Peyer's patch (tissue), 4 donors: ENCODE results near the gene ETV3. TPM values are rescaled to one million over a fixed set of nuclear protein-coding genes. Genes with fewer than 3 reads are reported as not detected.
"Not testable (repeated sequence)": the region's sequence is repeated elsewhere in the genome, so short reads cannot be mapped to it uniquely, and the experiment has no call there.

ENCODE experiments used
- DNase-seq, 3 donors: peaks; one replicate each; pipeline ENCODE4 v3.0.0-alpha.2; 2017 to 2019
- H3K27ac ChIP-seq, 4 donors: fragments of 200-600 bp; sonication (generic); one replicate each; pipeline ENCODE4 v1.5.1; 2016 to 2019
- H3K27me3 ChIP-seq, 2 donors: fragments of 200-600 bp; sonication (generic); one replicate each; pipeline ENCODE4 v1.5.1; 2019
- H3K36me3 ChIP-seq, 3 donors: fragments of 200-600 bp; sonication (generic); one replicate each; pipeline ENCODE4 v1.5.1; 2016 to 2019
- H3K4me1 ChIP-seq, 4 donors: fragments of 200-600 bp; sonication (generic); one replicate each; pipeline ENCODE4 v1.5.1; 2016 to 2019
- H3K4me3 ChIP-seq, 4 donors: fragments of 200-600 bp; sonication (generic); 1 replicate in 3 of 4; 2 replicates in 1 of 4; pipeline ENCODE4 v1.5.1; 2016 to 2019; ENCODE audit warnings: mild to moderate bottlenecking in 1 of 4
- H3K9me3 ChIP-seq, 4 donors: fragments of 200-600 bp; sonication (generic); one replicate each; pipeline ENCODE4 v1.5.1; 2016 to 2019; ENCODE audit warnings: mild to moderate bottlenecking in 1 of 4
- CTCF ChIP-seq, 6 experiments: fragments of 450-650 bp in 4 of 6; fragments of 200-600 bp in 2 of 6; sonication (generic) in 1 of 6; IDR thresholded peaks; one replicate each; pipeline ENCODE4 v1.5.1; 2017 to 2019; ENCODE audit warnings: antibody characterized with exemption in 6 of 6, mild to moderate bottlenecking in 3 of 6, moderate library complexity in 1 of 6
- POLR2A ChIP-seq, 2 donors: fragments of 450-650 bp; IDR thresholded peaks; one replicate each; pipeline ENCODE4 v1.5.1; 2017; ENCODE audit warnings: antibody characterized with exemption in 2 of 2, mild to moderate bottlenecking in 2 of 2, moderate library complexity in 2 of 2
- total RNA-seq, 4 donors: library from RNA; depleted of rRNA; stranded (reverse); fragments of >200 nt; gene quantifications; one replicate each; pipeline ENCODE4 v1.1.0, GENCODE V29; 2016

The ETV3 gene
- total RNA-seq, 4 donors from 2014 or later, result 10.7 to 25.8 (median 20.2) TPM

GRCh38 chr1:157105298-157105987 lies 32.8 kb downstream of the ETV3 start:
- TF ChIP-seq CTCF (IDR thresholded peaks at IDR 0.05), result no peak
- no peak for TF ChIP-seq POLR2A (IDR thresholded peaks at IDR 0.05)
- no peak overlapping the region for H3K27ac ChIP-seq
- no peak for DNase-seq
- no peaks in the 10 kb centered on the region for H3K27me3 ChIP-seq
- H3K4me3 ChIP-seq, result no peak overlapping the region
- no peaks in the 10 kb centered on the region for H3K9me3 ChIP-seq
- no peaks in the 10 kb centered on the region for H3K36me3 ChIP-seq
- H3K4me1 ChIP-seq, result no peaks in the 10 kb centered on the region

GRCh38 chr1:157104598-157105293 lies 33.4 kb downstream of the ETV3 start:
- Histone ChIP-seq H3K4me1 (no peaks in the 10 kb centered on the region), H3K9me3 (no peaks in the 10 kb centered on the region), H3K36me3 (no peaks in the 10 kb centered on the region), H3K27me3 (no peaks in the 10 kb centered on the region), H3K27ac (no peak overlapping the region), H3K4me3 (no peak overlapping the region)
- no peak for DNase-seq
- TF ChIP-seq CTCF (IDR thresholded peaks at IDR 0.05) (no peak), POLR2A (IDR thresholded peaks at IDR 0.05) (no peak)

GRCh38 chr1:157103268-157103667 lies 34.9 kb downstream of the ETV3 start:
- no peaks in the 10 kb centered on the region for H3K36me3 ChIP-seq
- H3K4me1 ChIP-seq, result no peaks in the 10 kb centered on the region
- no peaks in the 10 kb centered on the region for H3K27me3 ChIP-seq
- H3K27ac ChIP-seq, result no peak overlapping the region
- no peak overlapping the region for H3K4me3 ChIP-seq
- DNase-seq, result no peak
- no peak for TF ChIP-seq POLR2A (IDR thresholded peaks at IDR 0.05)
- TF ChIP-seq CTCF (IDR thresholded peaks at IDR 0.05), result no peak
- H3K9me3 ChIP-seq, result no peaks in the 10 kb centered on the region

GRCh38 chr1:157101149-157101548 lies 37.0 kb downstream of the ETV3 start:
- Histone ChIP-seq H3K4me1 (no peaks in the 10 kb centered on the region), H3K9me3 (no peaks in the 10 kb centered on the region), H3K27ac (no peak overlapping the region), H3K36me3 (no peaks in the 10 kb centered on the region), H3K27me3 (no peaks in the 10 kb centered on the region), H3K4me3 (no peak overlapping the region)
- DNase-seq, result no peak
- no peak for TF ChIP-seq CTCF (IDR thresholded peaks at IDR 0.05)
- TF ChIP-seq POLR2A (IDR thresholded peaks at IDR 0.05), result no peak

- Histone ChIP-seq H3K27ac (no peak within 1 kb of the TSS), H3K4me3 (no peak within 1 kb of the TSS), H3K36me3 (no peaks in the 10 kb centered on the region), H3K27me3 (no peaks in the 10 kb centered on the region), H3K4me1 (no peaks in the 10 kb centered on the region), H3K9me3 (no peaks in the 10 kb centered on the region)
- no peak for DNase-seq
- TF ChIP-seq POLR2A (IDR thresholded peaks at IDR 0.05) (no peak), CTCF (IDR thresholded peaks at IDR 0.05) (no peak)
These were observed 38.6 kb downstream of the ETV3 start, which contains the start of gene ETV3L for GRCh38 chr1:157099633-157100009. Gene ETV3L, minus strand, starts transcription at chr1:157099808. Its CDS starts 285 bp downstream, at chr1:157099523.

GRCh38 chr1:157098987-157099632 lies 39.1 kb downstream of the ETV3 start:
- not testable (repeated sequence) for H3K9me3 ChIP-seq, H3K36me3 ChIP-seq, H3K4me1 ChIP-seq, H3K27ac ChIP-seq, H3K4me3 ChIP-seq, DNase-seq, H3K27me3 ChIP-seq
